Measurements from ENCODE around the gene EEIG1. TPM values are rescaled to one million over a fixed set of nuclear protein-coding genes. Genes with fewer than 3 reads are reported as not detected.

The EEIG1 gene
- total and polyA plus RNA-seq, 10 of the 15 experiments (the other 5 are each of a cell fraction or from before 2014, with no cell fraction given): 1.2 to 75.9 (median 9.0) TPM

DNA sequence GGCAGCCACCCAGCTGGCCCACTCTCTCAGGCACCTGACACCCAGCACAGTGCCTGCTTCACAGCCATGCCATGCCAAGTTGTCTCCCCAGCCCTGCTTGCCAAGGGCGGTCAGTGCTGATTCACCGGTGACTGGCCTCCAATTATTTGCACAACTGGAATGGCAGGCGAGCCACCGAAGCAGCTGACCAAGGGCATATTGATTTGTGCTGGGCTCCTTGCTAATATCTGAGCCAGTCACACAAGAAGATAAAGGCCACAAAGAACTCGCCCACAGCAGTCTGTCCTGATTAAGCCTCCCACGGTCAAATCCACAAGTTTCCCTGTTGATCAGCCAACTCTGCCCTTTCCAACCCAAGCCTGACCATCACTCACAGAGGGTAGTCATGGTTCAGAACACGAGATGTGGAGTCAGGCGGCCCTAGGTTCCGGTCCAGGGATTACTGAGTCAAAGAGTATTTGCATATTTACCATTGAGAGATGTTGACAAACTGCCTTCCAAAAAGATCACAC, 6.4 kb upstream of the EEIG1 start (continued):
- TF ChIP-seq, protein P1, sequence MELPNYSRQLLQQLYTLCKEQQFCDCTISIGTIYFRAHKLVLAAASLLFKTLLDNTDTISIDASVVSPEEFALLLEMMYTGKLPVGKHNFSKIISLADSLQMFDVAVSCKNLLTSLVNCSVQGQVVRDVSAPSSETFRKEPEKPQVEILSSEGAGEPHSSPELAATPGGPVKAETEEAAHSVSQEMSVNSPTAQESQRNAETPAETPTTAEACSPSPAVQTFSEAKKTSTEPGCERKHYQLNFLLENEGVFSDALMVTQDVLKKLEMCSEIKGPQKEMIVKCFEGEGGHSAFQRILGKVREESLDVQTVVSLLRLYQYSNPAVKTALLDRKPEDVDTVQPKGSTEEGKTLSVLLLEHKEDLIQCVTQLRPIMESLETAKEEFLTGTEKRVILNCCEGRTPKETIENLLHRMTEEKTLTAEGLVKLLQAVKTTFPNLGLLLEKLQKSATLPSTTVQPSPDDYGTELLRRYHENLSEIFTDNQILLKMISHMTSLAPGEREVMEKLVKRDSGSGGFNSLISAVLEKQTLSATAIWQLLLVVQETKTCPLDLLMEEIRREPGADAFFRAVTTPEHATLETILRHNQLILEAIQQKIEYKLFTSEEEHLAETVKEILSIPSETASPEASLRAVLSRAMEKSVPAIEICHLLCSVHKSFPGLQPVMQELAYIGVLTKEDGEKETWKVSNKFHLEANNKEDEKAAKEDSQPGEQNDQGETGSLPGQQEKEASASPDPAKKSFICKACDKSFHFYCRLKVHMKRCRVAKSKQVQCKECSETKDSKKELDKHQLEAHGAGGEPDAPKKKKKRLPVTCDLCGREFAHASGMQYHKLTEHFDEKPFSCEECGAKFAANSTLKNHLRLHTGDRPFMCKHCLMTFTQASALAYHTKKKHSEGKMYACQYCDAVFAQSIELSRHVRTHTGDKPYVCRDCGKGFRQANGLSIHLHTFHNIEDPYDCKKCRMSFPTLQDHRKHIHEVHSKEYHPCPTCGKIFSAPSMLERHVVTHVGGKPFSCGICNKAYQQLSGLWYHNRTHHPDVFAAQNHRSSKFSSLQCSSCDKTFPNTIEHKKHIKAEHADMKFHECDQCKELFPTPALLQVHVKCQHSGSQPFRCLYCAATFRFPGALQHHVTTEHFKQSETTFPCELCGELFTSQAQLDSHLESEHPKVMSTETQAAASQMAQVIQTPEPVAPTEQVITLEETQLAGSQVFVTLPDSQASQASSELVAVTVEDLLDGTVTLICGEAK (IDR thresholded peaks at IDR 0.05; ENCODE audit: borderline replicate concordance): no peak
- TF ChIP-seq CREM (IDR thresholded peaks at IDR 0.05; ENCODE audit: low read depth) (no peak), NFIC (IDR thresholded peaks at IDR 0.05; ENCODE audit: low read depth, low read length) (no peak), PAX5 (IDR thresholded peaks at IDR 0.05; ENCODE audit: borderline replicate concordance, low read depth, low read length) (peak; percentile 87; the same call in 1 of the 2 replicates), TBL1XR1 (IDR thresholded peaks at IDR 0.05; ENCODE audit: low read depth, low read length) (no peak), BRCA1 (IDR thresholded peaks at IDR 0.05; ENCODE audit: low read depth, low read length) (no peak), POU2F2 (IDR thresholded peaks at IDR 0.05; ENCODE audit: borderline replicate concordance, low read depth, low read length) (peak; percentile 84), CBX5 (IDR thresholded peaks at IDR 0.05; ENCODE audit: low read depth) (no peak)
- TF ChIP-seq, protein P2, sequence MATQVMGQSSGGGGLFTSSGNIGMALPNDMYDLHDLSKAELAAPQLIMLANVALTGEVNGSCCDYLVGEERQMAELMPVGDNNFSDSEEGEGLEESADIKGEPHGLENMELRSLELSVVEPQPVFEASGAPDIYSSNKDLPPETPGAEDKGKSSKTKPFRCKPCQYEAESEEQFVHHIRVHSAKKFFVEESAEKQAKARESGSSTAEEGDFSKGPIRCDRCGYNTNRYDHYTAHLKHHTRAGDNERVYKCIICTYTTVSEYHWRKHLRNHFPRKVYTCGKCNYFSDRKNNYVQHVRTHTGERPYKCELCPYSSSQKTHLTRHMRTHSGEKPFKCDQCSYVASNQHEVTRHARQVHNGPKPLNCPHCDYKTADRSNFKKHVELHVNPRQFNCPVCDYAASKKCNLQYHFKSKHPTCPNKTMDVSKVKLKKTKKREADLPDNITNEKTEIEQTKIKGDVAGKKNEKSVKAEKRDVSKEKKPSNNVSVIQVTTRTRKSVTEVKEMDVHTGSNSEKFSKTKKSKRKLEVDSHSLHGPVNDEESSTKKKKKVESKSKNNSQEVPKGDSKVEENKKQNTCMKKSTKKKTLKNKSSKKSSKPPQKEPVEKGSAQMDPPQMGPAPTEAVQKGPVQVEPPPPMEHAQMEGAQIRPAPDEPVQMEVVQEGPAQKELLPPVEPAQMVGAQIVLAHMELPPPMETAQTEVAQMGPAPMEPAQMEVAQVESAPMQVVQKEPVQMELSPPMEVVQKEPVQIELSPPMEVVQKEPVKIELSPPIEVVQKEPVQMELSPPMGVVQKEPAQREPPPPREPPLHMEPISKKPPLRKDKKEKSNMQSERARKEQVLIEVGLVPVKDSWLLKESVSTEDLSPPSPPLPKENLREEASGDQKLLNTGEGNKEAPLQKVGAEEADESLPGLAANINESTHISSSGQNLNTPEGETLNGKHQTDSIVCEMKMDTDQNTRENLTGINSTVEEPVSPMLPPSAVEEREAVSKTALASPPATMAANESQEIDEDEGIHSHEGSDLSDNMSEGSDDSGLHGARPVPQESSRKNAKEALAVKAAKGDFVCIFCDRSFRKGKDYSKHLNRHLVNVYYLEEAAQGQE (IDR thresholded peaks at IDR 0.05; ENCODE audit: low read depth, low read length): no peak
- TF ChIP-seq, protein P3, sequence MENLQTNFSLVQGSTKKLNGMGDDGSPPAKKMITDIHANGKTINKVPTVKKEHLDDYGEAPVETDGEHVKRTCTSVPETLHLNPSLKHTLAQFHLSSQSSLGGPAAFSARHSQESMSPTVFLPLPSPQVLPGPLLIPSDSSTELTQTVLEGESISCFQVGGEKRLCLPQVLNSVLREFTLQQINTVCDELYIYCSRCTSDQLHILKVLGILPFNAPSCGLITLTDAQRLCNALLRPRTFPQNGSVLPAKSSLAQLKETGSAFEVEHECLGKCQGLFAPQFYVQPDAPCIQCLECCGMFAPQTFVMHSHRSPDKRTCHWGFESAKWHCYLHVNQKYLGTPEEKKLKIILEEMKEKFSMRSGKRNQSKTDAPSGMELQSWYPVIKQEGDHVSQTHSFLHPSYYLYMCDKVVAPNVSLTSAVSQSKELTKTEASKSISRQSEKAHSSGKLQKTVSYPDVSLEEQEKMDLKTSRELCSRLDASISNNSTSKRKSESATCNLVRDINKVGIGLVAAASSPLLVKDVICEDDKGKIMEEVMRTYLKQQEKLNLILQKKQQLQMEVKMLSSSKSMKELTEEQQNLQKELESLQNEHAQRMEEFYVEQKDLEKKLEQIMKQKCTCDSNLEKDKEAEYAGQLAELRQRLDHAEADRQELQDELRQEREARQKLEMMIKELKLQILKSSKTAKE (IDR thresholded peaks at IDR 0.05; ENCODE audit: low read depth, poor library complexity, severe bottlenecking): no peak
- TF ChIP-seq, protein P4, sequence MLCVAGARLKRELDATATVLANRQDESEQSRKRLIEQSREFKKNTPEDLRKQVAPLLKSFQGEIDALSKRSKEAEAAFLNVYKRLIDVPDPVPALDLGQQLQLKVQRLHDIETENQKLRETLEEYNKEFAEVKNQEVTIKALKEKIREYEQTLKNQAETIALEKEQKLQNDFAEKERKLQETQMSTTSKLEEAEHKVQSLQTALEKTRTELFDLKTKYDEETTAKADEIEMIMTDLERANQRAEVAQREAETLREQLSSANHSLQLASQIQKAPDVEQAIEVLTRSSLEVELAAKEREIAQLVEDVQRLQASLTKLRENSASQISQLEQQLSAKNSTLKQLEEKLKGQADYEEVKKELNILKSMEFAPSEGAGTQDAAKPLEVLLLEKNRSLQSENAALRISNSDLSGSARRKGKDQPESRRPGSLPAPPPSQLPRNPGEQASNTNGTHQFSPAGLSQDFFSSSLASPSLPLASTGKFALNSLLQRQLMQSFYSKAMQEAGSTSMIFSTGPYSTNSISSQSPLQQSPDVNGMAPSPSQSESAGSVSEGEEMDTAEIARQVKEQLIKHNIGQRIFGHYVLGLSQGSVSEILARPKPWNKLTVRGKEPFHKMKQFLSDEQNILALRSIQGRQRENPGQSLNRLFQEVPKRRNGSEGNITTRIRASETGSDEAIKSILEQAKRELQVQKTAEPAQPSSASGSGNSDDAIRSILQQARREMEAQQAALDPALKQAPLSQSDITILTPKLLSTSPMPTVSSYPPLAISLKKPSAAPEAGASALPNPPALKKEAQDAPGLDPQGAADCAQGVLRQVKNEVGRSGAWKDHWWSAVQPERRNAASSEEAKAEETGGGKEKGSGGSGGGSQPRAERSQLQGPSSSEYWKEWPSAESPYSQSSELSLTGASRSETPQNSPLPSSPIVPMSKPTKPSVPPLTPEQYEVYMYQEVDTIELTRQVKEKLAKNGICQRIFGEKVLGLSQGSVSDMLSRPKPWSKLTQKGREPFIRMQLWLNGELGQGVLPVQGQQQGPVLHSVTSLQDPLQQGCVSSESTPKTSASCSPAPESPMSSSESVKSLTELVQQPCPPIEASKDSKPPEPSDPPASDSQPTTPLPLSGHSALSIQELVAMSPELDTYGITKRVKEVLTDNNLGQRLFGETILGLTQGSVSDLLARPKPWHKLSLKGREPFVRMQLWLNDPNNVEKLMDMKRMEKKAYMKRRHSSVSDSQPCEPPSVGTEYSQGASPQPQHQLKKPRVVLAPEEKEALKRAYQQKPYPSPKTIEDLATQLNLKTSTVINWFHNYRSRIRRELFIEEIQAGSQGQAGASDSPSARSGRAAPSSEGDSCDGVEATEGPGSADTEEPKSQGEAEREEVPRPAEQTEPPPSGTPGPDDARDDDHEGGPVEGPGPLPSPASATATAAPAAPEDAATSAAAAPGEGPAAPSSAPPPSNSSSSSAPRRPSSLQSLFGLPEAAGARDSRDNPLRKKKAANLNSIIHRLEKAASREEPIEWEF (IDR thresholded peaks at IDR 0.05; ENCODE audit: insufficient replicate concordance, low read depth, low read length): no peak
- TF ChIP-seq, protein P5, sequence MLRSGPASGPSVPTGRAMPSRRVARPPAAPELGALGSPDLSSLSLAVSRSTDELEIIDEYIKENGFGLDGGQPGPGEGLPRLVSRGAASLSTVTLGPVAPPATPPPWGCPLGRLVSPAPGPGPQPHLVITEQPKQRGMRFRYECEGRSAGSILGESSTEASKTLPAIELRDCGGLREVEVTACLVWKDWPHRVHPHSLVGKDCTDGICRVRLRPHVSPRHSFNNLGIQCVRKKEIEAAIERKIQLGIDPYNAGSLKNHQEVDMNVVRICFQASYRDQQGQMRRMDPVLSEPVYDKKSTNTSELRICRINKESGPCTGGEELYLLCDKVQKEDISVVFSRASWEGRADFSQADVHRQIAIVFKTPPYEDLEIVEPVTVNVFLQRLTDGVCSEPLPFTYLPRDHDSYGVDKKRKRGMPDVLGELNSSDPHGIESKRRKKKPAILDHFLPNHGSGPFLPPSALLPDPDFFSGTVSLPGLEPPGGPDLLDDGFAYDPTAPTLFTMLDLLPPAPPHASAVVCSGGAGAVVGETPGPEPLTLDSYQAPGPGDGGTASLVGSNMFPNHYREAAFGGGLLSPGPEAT (IDR thresholded peaks at IDR 0.05; ENCODE audit: low read depth): 0 out of 2 replicates have a peak, but pooled peaks have one; percentile 30
